Smooth muscle cell of the brain vasculature (primary cell): ENCODE results near the gene UBQLN4.
A peak's percentile ranks its signal among the peaks of the same experiment; 100 is the strongest.
"Not testable (repeated sequence)": the region's sequence is repeated elsewhere in the genome, so short reads cannot be mapped to it uniquely, and the experiment has no call there.

Experiments
- DNase-seq: peaks from one replicate; pipeline ENCODE4 v3.0.0-alpha.2; 2012; ENCODE audit warnings: low read depth, low spot score

UBQLN4 gene

DNA sequence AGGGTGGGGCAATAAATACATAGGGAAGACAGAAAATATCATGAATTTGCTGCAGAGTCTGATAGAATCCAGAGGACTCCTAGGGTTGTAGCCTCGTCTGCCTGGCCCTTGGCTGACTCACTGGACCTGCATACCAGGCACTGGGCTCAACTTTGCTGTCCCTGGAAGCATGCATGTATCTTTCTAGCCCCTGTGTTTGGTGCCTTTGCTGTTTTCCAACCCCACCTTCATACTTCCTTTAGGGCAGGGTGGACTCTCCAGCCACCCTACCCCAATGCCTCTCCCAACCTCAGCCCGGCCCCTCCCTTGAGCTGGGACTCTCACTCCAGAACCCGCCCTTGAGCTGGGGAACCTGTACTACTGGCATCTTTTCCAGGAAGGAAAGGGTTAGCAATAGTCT lies 8.6 kb upstream of the UBQLN4 start:
- no peak for DNase-seq

DNA sequence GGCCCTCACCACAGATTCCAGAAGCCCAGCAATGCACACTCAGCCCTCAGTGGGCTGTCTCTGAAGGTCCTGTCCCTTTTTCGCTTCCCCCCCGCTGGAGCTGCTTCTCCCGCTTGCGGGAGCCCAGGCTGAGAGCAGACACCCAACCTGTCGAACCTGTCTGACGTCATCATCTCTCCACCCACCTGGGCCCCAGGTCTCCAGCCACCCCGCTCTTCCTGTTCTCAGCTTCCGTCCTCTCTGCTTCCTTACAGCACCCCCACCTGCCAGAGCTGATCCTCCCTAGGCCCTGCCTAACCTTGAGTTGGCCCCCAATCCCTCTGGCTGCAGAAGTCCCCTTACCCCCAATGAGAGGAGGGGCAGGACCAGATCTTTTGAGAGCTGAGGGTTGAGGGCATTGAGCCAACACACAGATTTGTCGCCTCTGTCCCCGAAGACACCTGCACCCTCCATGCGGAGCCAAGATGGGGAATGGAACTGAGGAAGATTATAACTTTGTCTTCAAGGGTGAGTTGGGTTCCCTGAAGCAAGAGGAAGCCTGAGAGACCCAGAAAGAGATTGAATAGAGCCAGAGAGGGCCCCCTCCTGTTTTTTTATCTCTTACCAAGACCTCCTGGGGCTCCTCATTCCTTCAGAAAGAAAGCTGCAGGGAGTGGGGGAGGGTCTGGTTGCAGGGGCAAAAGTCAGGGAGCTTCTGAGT lies 7.5 kb upstream of the UBQLN4 start, which contains the start of gene RAB25:
Gene RAB25 (plus strand): TSS at position 224 of the 700 bp plus-strand sequence. CDS start 241 bp downstream, at position 465.
- no peak for DNase-seq

DNA sequence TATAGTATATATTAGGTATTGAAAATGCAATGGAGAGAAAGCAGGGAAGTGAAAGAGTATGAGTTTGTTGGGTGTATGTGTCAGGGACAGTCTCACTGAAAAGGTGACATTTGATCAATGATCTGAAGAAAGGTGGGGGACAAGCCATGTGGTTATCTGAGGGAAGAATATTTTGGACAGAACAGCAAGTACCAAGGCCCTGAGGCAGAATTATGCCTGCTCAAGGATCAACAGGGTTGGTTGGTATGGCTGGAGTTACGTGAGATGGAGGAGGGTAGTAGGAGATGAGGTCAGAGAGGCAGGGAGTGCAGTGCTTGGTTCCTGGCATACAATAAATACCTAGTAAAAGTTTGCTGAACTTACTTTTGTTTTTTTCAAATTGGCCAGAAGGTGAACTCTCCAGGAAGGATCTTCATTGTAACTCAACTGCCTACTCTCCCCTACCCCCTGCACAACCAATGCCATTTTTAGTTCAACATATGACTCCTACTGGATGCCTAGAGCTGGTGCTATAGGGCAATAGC lies 2.8 kb upstream of the UBQLN4 start:
- DNase-seq: no peak

DNA sequence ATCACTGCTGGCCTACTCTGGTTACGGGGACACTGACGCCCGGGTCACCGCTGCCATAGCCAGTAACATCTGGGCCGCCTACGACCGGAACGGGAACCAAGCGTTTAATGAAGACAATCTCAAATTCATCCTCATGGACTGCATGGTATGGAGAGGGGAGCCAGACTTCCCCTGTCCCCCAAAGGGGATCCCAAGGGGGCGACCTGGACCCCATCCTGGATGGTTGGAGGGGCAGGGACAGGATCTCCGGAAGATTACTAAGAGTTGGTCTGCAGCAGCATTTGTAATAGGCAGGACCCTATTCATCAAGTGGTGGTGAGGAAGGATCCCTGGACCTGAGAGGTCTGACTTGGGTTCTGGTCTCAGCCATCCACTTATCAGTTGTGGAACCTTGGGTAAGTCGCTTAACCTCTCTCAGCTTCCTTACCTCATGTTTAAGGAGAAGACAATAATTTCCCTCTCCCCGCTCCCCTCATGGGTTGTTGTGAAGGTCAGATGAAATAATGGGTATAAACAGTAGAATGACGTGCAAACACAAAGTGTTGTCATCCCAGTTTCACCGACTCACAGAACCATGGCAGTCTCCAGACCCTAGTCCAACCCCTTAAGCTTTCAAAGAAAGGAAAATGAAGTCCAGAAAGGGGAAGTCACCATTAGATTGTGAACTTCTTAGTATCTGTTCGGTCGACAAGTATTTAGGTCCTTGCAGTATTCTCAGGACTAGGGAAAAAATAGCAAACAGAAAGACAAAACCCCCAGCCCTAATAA lies 1.9 kb upstream of the UBQLN4 start:
- DNase-seq: no peak

DNA sequence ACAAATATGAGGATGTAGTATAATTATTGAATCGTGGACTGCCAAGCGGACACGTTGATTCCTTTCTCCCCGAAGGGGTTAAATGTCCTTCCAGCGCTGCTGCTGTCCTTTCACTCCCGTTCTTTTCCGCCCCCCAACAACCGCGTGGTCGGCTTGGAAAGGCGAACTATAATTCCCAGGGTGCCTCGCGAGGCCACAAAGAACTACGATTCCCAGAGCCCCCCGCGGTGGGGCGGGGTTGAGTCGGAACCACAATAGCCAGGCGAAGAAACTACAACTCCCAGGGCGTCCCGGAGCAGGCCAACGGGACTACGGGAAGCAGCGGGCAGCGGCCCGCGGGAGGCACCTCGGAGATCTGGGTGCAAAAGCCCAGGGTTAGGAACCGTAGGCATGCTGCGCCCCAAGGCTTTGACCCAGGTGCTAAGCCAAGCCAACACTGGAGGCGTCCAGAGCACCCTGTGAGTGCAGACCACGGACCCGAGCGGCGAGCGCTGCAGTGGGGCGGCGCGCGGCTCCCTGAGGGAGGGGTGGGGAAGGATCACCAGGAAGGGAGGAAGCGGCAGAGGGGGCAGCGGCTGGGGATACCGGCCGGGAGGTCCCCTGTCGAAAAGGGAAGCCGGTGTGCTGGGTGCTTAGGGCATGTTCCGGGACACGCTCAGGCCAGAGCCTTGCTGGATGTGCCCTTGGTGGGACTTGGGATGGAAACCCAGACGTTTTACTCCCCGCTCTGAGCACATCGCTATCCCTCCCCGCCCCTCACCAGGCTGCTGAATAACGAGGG lies 1.1 kb upstream of the UBQLN4 start, which contains the start of gene LAMTOR2:
Gene LAMTOR2 (plus strand): TSS at position 283 of the 781 bp plus-strand sequence. CDS start 108 bp downstream, at position 391.
- peak; percentile 92 for DNase-seq

DNA sequence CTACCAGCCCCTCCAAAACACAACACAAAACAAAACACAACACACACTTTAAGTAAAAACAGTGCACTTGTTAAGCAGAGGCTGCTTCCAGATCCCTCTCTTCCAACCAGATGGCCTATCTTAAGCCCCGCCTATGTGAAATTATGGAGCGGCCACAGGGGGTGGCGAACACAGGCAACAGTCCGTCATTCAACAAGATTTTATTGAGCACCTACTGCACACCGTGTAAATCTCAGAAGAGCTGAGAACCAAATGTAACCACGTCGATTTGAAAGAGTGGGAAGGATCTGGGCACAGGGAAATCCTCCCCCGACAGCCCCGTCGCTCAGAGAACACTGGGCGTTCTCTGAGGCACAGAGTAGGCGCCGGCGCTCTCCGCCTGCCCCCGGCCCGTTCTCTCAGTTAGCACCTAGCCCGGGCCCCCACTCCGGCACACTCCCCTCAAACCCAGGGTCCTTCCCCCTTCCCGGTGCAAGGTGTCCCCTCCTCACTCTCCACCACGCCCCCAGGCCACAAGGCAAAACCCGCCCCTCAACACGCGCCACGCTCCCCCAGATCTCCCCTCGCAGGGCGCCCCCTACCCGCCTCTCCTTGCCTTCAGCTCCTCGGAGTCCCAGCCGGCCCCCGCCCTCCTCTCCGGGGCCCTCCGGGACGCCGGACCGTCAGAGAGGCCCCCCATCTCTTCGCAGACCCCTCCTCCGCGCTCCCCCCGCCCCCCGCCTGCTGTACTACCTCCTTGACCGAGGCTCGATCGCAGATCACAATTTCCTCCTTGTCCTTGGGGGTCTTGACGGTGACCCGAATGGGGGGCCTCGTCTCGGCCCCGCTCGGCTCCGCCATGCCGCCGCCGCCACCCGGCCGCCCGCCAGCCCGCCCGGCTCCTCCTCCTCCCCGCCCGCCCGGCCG lies 483 bp downstream of the UBQLN4 start:
- no peak for DNase-seq

DNA sequence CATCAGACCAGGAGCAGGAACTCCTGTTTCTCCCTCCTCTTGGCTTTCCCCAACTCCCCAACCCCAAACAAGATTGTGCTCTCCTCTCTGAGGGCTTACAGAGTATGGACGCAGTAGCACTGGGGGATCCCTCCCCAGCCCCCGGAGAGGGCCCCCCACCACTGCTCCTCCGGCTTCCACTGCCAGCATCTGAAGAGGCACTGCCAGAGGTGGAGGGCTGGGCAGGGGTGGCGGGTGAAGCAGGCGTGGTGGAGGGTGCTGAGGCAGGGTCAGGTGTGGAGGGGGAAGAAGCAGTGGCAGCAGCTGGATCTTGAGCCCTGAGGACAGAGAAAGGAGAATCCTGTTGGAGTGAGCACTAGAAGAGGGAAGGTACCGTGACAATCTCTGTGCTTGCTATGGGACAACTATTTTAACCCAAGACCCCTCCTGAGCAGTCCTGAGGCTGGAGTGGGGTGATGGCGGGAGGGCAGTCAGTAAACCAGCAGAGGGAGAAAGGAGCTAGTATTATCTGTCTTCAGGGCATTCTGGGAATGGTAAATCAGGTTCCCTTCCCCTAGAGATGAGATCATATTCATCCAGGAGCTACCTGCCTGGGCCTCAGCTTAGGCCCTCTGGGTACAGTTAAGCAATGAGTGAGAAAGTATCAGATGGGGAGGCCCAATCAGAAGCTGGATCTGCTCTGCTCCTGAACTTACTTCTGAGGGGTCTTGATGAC lies 2.4 kb downstream of the UBQLN4 start:
- no peak for DNase-seq

DNA sequence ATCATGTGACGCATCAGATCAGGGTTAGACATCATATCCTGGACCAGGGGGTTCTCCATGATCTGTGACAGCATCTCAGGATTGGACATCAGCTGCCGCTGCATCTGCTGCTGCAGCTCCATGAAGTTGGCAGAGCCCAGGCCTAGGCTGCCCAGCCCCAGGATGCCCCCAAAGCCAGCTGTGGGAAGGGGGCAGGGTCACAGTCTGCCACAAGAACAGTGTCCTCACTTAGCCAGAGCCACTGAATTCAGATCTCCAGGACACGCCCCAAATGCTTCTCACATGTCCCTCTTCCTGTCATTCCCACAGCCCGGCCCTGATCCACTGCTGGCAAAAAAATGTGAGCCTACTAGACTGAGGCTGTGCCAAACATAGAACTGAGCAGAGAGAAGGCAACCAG lies 3.2 kb downstream of the UBQLN4 start:
- DNase-seq: no peak

DNA sequence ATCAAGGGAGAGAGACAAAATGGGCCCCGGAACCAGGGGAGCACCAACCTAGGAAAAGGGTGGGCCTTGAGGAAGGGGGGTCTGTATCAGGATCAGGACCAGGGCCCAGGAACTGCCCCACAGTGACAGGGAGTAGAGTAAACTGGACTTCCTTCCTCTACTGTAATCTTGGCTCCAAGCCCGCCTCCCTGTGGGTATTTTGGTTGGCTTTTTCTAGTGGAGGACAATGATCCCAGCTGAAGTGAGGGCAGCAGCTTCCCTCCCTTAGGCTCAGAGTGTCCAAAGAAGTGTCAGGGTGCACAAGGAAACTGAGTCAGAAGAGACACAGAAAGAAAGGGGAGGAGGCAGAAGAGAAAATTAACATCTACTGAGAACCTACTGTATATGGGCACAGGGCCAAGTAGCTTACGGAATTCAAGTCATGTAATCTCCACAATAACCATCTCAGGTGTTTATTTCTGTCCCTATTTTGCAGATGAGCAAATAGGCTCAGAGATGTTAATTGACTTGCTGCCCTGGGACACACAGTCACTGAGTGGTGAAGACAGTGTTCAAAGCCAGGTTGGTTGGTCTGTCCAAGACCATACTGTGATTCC lies 4.8 kb downstream of the UBQLN4 start:
- no peak for DNase-seq

DNA sequence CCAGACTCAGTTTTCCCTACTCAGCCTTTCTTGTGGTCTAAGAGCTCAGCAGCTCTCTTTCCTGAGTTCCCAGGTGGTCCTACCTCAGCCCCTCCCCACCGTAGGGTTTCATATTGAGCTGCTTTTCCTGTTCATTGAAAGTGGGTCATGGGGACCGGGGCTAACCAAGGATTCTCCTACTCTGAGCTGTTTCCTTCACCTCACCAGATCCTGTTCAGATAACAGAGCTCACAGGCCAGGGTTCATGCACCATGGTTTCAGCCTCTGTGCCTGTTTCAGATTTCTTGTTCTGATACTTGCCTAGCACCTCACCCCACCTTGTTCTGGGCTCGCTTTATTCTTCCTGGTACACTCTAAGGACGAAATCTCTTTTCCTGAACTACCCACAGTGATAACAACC lies 8.5 kb downstream of the UBQLN4 start:
- DNase-seq: no peak

DNA sequence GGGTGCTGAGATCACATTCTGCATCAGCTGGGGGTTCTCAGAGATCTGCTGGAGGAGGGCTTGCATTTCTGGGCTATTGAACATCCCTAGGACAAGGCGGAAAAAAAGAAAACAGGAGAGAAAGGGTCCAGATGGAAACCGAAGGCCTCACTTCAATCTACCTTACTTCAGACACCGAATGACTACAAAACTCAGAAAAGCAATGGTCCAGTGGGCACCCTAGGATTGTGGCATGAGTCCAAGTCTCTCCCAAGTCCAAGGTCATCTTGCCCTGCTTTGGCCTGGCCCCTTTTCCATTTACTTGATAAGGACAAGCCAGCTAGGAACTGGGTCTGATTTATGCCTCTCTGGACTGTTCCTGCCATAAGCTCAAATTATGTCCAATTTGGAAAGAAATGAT lies 10.8 kb downstream of the UBQLN4 start:
- no peak for DNase-seq

DNA sequence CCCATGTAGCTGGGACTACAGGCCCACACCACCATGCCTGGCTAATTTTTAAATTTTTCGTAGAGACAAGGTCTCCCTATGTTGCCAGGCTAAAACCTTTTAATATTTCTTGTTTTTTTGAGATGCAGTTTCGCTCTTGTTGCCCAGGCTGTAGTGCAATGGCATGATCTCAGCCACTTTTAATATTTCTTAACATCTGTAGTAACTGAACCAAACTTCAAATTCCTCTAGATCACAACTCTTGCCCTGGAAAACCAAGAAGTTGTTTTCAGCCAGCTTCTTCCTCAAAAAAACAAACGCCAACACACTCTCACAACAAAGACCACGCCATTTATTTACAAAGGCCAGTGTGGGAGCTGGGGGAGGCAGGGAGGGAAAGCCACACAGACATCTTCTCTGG lies 18.6 kb downstream of the UBQLN4 start:
- not testable (repeated sequence) for DNase-seq

DNA sequence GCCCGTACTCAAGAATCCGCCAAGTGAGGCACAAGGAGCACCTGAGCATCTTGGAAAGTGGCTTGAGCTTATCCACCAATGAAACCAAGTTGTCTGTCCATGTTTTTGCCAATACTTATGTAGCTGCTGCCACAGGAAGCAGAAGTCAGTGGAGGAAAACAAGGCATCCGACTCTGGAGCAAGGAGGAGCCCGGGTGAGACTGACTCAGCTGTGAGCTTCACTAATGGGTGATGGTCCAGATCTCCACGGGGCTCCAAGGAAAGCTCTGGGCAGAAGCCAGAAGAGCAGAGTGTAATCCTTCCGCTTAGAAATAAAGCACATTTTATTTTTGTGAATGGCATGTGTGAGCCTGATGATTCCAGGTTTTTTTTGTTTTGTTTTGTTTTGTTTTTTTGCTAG lies 20.6 kb downstream of the UBQLN4 start:
- peak; percentile 62 for DNase-seq

DNA sequence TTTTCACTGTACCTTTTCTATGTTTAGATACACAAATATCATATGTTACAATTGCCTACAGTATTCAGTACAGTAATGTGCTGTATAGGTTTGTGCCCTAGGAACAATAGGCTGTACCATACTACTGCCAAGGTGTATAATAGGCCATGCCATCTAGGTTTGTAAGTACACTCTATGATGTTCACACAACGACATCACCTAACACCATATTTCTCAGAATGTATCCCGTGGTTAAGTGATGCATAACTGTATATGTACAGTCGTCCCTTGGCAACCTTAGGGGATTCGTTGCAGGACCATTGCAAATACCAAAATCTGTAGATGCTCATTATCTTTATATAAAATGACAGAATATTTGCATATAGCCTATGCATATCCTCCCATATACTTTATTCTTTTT lies 27.0 kb downstream of the UBQLN4 start:
- DNase-seq: no peak

DNA sequence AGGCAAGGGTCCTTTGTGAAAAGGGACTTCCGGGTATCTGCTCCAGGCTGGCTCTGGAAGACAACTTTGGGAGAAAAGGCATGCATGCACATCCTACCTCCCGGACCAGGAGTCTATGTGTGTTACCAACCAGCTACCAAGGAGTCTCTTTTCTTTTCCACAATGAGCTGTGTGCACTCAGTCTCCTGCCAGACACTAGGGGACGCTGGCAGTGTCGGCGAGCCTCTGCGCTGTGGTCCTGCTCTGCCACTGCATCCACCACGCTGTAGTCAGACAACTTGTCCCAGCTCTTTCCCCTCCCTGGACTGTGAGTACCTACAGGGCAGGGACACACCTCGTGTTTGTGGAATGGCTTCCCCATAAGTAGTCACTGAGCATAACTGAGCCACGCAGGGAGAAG lies 27.7 kb downstream of the UBQLN4 start:
- no peak for DNase-seq

DNA sequence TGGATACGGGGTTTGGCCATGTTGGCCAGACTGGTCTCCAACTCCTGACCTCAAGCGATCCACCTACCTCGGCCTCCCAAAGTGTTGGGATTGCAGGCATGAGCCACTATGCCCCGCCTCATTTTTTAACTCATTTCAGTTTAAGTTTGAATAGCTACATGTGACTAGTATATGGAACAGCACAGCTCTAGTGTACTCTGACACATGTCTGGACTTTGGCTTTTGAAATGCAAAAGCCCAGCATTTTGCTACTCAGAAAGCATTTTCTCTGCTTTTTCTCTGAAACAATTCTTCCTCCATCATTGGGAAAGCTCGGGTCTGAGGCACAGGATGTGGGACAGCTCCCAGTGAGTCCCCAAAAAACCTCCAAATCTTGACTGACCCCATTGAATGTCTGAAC lies 28.8 kb downstream of the UBQLN4 start:
- no peak for DNase-seq

DNA sequence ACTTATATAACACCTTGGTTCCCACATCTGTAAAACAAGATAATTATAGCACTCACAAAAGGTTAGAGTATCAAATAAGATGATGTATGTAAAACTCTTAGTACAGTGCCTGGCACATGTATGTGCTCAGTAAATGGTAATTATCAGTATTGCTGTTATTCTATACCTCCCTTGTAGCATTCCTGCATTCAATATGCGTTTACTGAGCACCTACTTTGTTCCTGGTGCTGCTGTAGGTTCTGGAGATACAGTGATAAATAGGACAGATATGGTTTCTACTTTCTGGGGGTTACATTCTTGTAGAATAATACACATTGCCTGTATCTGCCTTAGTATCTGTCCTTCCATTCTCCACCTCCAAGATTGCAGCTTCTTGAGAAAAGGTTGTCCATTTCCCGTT lies 31.6 kb downstream of the UBQLN4 start:
- no peak for DNase-seq

DNA sequence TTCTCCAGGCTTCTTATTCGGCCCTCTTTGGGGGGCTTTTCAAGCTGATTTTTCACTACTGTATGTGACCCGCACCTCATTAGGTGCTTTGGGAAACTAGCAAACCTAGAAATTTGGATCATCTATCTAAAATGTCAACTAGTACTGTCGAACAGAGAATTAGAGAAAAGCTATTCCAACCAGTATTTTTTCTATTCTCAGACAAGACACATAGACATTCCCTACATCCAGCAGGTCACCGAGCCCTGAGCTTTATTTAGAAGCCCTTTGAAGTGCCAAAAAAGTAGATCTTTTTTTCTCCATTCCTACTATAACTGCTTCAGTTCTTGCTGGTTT lies 32.5 kb downstream of the UBQLN4 start:
- DNase-seq: no peak

DNA sequence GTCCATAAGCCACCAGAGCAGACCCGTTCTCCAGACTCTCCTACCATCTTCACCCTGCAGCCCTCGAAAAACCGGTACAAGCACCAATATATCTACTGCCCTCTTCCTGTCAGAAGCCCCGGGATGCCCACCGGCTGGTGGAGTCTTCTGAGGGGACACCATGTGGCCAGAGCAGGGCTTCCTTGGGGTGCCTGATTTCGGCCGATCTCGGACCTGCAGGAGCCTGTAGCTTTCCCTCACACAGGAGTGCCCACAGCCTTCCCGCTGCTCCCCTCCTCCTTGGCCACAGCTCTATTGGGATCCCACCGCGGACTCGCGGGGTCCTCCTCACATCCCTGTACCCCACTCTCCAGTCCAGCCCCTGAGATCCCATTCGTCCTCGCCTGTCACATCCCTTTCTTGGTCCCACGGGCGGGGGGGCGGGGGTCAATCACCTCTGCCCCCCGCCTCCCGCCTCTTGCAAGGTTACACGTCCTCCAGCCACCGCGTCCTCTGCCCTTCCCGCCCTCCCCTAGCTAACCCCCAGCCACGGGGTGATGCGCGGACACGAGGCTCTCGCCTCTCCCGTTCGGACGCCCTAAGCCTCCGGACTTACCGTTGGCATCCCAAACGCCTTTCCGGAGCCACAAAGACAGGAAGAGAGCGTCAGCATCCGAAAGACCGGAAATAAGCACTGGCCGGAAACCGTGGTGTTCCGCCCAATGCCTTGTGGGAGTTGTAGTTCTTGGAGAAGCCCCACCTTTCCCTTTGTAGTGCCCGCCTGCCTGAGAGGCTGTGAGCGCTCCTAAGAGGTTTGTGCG lies 33.1 kb downstream of the UBQLN4 start, which contains the start of gene SSR2:
Gene SSR2 (minus strand): TSS at position 659 of the 800 bp plus-strand sequence. CDS start 784 bp downstream, outside the sequence.
- peak; percentile 78 for DNase-seq
